Measurements from ENCODE around the gene CDC23. TPM values are rescaled to one million over a fixed set of nuclear protein-coding genes. Genes with fewer than 3 reads are reported as not detected.

Gene CDC23
- total RNA-seq, 1 donor from 2014 or later, result 19.3 TPM

- no peaks in the 10 kb centered on the region for H3K36me3 ChIP-seq
- intact Hi-C loops (cut with DNase I), result loop anchor here (10.0 kb wide), 1 partner anchor 55 kb away; the partner anchor contains the start of gene WNT8A
- no peak overlapping the region for H3K27ac ChIP-seq
- H3K4me1 ChIP-seq, result peaks cover 4% of the 10 kb centered on the region
- no peaks in the 10 kb centered on the region for H3K27me3 ChIP-seq
- TF ChIP-seq CTCF (IDR thresholded peaks at IDR 0.05), result no peak
- ATAC-seq (no peak), DNase-seq (no peak)
- peak overlapping the region; percentile 62 for H3K4me3 ChIP-seq
- H3K9me3 ChIP-seq, result no peaks in the 10 kb centered on the region
Observed at GRCh38 chr5:138139781-138140090, 73.4 kb downstream of the CDC23 start.

- H3K27ac ChIP-seq, result no peak within 1 kb of the TSS
- H3K27me3 ChIP-seq, result no peaks in the 10 kb centered on the region
- peak; percentile 95 for ATAC-seq
- intact Hi-C loops (cut with DNase I), result loop anchor here (10.0 kb wide), 1 partner anchor 54 kb away; the partner anchor contains the start of gene WNT8A
- no peaks in the 10 kb centered on the region for H3K36me3 ChIP-seq
- H3K4me1 ChIP-seq, result peaks cover 4% of the 10 kb centered on the region
- no peak for TF ChIP-seq CTCF (IDR thresholded peaks at IDR 0.05)
- H3K4me3 ChIP-seq, result peak within 1 kb of the TSS; percentile 62
- DNase-seq, result peak; percentile 84
- no peaks in the 10 kb centered on the region for H3K9me3 ChIP-seq
Observed at GRCh38 chr5:138138949-138139780, 74.0 kb downstream of the CDC23 start, which contains the start of gene NME5. Gene NME5 (minus strand): TSS chr5:138139428. CDS start chr5:138138780, 648 bp downstream.

Other genes starting within 250 kb of the CDC23 start
- gene FAM13B, start 180.2 kb downstream of the CDC23 start, total RNA-seq, result 42.4 TPM
- not detected for gene WNT8A, start 129.3 kb downstream of the CDC23 start, total RNA-seq
- gene NME5, start 73.9 kb downstream of the CDC23 start, total RNA-seq, result 2.4 TPM
- gene BRD8, start 34.7 kb downstream of the CDC23 start, total RNA-seq, result 46.7 TPM
- gene KIF20A, start 34.2 kb downstream of the CDC23 start, total RNA-seq, result 0.69 TPM
- gene GFRA3, start 61.3 kb upstream of the CDC23 start, total RNA-seq, result 0.90 TPM
- 0.29 TPM for gene CDC25C, start 118.5 kb upstream of the CDC23 start, total RNA-seq
- 23.0 TPM for gene FAM53C, start 124.9 kb upstream of the CDC23 start, total RNA-seq
- gene KDM3B, start 139.4 kb upstream of the CDC23 start, total RNA-seq, result 60.6 TPM
- 0.55 TPM for gene REEP2, start 225.7 kb upstream of the CDC23 start, total RNA-seq